Myocyte (in vitro differentiated cells): ENCODE data around the gene DOHH. TPM values are rescaled to one million over a fixed set of nuclear protein-coding genes. Genes with fewer than 3 reads are reported as not detected.
A peak's percentile ranks its signal among the peaks of the same experiment; 100 is the strongest.

Source experiments
- DNase-seq: peaks from one replicate; pipeline ENCODE4 v3.0.0-alpha.2; 2012; ENCODE audit warnings: low read depth
- polyA plus RNA-seq: library from polyadenylated mRNA; unstranded; fragments of >200 nt; gene quantifications from one replicate; pipeline ENCODE4 v1.2.1, GENCODE V29; 2012; ENCODE audit warnings: missing spikeins
- total RNA-seq: library from RNA; depleted of rRNA; stranded (reverse); fragments of >200 nt; gene quantifications from 2 replicates; pipeline ENCODE4 v1.2.3, GENCODE V29; 2014

The DOHH gene
- 17.5 and 24.1 TPM in 2 replicates for total RNA-seq
- 12.9 TPM for polyA plus RNA-seq

GRCh38 chr19:3500429-3501101, at the start of gene DOHH:
DOHH (minus strand) TSS chr19:3500674; CDS start chr19:3496814, 3,860 bp downstream.
- DNase-seq: peak; percentile 97

GRCh38 chr19:3549816-3550215, 49.3 kb upstream of the DOHH start:
- no peak for DNase-seq

DNA sequence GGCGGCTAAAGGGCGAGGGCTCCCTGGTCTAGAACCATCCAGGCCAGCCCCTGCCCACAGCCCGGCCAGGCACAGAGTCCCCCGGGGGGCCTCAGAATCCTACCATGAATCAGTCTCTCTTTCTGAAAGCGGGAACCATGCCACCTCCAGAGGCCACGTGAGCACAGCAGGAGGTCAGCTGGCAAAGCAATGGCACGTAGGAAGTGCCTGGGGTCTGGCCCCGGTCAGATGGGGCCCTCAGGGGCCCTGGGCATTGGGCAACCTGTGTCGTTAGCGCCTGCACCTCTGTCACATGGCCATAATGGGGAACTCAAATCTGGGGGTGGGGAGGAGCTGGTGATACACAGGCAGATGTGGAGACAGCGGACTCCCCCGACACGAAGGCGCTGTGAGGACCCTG, 48.1 kb upstream of the DOHH start:
- DNase-seq: no peak

- no peak for DNase-seq
These were observed 47.4 kb upstream of the DOHH start for GRCh38 chr19:3547767-3548282.

DNA sequence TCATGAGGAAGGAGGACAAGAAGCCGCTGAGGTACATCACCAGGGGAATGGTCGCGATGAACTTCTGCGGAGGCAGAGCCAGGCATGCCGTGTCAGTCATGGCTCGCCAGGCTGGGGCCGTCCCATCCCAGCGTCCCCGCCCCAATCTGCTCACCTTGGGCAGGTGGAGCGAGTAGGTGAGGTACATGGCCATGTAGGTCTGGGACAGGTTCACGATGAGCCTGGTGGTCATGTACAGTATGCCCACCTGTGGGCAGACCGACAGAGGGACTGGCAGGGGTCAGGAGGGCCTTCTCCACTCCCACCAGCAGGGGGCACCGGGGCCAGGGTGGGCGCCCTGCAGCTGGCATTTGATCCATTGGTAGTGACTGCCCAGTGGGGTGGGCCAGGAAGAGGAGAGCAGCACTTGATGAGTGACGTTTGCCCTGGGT, 46.8 kb upstream of the DOHH start:
- DNase-seq: no peak

GRCh38 chr19:3546119-3546518, 45.6 kb upstream of the DOHH start:
- DNase-seq: no peak

- DNase-seq: no peak
These were observed 45.2 kb upstream of the DOHH start for GRCh38 chr19:3545669-3546034.

DNA sequence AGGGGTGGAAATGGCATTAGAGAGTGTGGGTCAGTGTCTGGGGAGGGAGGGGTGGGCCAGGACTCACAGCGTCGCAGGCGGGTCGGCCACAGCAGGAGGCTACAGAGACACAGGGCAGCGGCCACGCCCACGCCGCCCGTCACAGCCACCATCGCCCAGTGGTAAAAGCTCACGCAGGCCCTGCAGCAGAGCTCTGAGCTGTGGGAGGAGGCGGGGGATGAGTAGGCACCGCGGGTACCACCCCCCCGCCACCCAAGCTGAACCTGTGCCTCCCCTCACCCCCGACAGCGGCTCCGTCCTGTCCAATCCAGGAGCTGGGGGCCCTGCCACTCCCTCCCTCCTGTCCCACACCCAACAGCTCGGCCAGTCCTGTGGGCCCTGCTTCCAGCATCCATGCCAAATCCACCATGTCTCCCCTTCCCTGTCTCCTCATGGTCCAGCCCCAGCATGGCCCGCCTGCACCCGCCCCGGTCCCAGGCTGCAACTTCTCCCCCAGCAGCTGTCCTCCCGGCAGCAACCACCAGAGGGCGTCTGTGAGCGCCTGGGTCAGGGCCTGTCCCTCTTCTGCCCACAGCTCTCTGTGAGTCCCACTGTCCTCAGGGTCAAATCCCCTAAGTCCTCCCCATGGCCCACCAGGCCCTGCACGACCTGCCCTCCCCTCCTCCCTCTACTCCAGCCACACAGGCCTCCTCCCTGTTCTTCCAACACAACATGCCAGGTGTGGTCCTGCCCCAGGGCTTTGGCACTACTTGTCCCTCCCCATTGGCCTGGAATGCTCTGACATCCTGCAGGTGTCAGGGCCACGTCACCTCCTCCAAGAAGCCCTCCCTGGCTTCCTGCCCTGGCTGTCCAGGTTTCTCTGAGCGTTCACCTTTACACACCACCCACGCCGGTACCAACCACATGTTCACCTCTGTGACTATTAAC, 44.5 kb upstream of the DOHH start:
- peak; percentile 56 for DNase-seq

DNA sequence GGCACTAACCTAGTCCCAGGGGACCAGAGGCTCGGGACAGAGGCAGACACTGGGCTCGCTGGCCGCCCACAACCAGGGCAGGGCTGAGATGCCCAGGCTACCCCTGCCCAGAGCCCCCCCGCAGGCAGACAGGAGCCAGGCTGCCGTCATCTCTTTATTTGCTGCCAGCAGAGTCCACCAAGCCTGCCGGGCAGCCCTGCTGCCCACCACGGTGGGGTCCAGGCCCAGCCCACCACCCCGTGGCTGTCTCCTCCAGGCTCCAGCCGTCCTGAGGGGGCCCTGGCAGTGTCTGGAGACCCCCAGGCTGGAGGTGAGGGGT, 43.5 kb upstream of the DOHH start:
- DNase-seq: no peak

DNA sequence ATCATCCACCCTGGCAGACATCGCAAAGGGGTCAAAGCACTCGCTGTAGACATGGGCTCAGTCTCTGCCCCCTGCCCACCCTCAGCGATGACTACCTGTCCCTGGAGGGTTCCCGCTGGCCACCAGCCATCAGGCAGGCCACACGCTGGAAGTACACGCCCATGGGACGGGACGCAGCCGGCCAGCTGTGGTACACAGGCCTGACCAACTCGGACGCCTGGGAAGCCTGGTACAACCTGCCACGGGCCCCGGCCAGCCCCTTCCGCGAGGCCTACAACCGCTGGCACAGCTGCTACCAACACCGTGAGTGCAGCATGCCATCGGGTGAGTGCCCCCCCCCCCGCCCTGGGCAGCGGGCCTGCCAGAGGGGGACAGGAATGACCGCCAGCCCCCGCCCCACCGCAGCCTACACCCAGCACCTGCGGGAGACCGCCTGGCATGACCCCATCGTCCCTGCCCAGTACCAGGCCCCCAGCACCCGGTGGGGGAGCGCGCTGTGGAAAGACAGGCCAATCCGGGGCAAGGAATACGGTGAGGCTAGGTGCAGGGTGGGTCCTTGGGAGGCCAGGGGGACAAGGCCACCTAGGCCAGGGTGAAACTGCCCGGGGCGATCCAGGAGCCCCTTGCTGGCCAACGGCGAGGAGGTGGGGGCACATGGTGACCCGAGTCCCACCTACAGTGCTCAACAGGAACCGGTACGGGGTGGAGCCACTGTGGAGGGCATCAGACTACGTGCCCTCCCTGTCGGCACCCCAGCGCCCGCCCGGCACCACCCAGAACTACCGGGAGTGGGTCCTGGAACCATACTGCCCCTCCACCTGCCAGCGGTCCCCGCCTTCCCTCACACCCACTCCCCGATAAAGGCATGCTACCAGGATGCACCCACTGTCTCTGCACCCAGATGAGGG, 42.9 kb upstream of the DOHH start:
- peak; percentile 37 for DNase-seq

GRCh38 chr19:3539756-3540118, 39.3 kb upstream of the DOHH start:
- DNase-seq: no peak

DNA sequence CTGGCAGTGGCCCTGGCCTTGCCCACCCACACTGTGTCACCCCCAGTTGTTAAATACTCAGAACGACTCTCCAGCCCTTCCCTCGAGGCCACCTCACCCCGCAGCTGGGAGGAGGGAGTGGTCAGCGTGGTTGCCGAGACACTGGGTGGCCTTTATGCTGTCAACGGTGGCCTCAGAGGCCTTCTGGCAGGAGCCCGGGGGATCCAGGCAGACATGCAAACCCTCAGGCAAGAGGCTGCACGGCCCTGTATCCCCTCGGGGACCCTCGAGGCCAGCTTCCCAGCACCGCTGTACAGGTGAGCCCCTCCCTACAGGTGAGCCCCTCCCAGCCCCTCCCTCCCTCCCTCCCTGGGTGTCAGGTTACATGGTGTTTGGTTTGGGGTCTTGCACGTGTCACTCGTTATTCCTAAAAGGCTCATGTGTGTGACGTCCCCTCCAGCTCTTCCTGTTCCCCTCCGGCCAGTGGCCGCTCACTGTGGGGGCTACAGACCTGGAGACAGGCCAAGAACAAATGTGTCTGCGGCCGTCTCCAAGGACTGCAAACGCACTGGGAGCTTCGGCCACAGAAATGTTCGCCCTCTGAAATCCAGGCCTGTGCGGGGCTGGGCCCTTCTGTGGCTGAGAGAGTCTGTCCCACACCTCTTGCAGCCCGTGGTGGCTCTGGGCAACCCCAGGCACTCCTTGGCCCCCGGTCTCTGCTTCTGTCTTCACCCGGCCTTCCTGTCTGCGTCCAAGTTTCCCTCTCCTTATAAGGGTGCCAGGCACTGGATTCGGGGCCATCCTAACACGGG, 38.7 kb upstream of the DOHH start, which contains the start of gene TEKTIP1:
TEKTIP1 (plus strand) TSS at position 210 of the 791 bp plus-strand sequence; CDS start at position 214, 4 bp downstream.
- DNase-seq: peak; percentile 55

- no peak for DNase-seq
These were observed 37.9 kb upstream of the DOHH start for GRCh38 chr19:3538258-3538929.

- no peak for DNase-seq
These were observed 37.2 kb upstream of the DOHH start for GRCh38 chr19:3537438-3538240.

- DNase-seq: no peak
These were observed 36.6 kb upstream of the DOHH start for GRCh38 chr19:3537101-3537437.

- no peak for DNase-seq
These were observed 36.1 kb upstream of the DOHH start for GRCh38 chr19:3536429-3537100.

DNA sequence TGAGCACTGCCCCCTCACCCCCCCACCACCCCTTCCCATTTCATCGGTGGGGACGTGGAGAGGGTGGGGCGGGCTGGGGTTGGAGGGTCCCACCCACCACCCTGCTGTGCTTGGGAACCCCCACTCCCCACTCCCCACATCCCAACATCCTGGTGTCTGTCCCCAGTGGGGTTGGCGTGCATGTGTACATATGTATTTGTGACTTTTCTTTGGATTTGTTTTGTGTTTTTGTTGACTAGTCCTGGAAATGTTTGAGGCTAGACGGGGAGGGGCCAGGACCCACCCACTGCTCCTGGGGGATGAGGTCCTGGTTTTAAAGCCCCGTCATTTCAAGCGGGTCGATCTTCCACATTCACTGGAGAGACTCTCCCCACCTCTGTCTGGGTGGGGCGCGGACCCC, 35.5 kb upstream of the DOHH start:
- no peak for DNase-seq

- DNase-seq: no peak
These were observed 35.1 kb upstream of the DOHH start for GRCh38 chr19:3535563-3535965.

GRCh38 chr19:3535235-3535535, 34.7 kb upstream of the DOHH start:
- no peak for DNase-seq
